ENCODE measurements around the gene TYW3.

The TYW3 gene

GRCh38 chr1:74771913-74772515, 39.1 kb downstream of the TYW3 start:
- TF ChIP-seq, protein P1, sequence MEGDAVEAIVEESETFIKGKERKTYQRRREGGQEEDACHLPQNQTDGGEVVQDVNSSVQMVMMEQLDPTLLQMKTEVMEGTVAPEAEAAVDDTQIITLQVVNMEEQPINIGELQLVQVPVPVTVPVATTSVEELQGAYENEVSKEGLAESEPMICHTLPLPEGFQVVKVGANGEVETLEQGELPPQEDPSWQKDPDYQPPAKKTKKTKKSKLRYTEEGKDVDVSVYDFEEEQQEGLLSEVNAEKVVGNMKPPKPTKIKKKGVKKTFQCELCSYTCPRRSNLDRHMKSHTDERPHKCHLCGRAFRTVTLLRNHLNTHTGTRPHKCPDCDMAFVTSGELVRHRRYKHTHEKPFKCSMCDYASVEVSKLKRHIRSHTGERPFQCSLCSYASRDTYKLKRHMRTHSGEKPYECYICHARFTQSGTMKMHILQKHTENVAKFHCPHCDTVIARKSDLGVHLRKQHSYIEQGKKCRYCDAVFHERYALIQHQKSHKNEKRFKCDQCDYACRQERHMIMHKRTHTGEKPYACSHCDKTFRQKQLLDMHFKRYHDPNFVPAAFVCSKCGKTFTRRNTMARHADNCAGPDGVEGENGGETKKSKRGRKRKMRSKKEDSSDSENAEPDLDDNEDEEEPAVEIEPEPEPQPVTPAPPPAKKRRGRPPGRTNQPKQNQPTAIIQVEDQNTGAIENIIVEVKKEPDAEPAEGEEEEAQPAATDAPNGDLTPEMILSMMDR (IDR thresholded peaks at IDR 0.05; ENCODE audit: low read depth, low read length) = peak; percentile 70
- H3K4me3 ChIP-seq (replicated peaks in 1 of 2; ENCODE audit: low read depth in 2 of 2, low read length in 2 of 2) = no peak overlapping the region
- DNase-seq (ENCODE audit: low read depth in 2 of 2) = peak; percentile 63 to 70

- peak; percentile 7 to 14 for DNase-seq (ENCODE audit: low read depth in 2 of 2)
- no peak overlapping the region for H3K4me3 ChIP-seq (replicated peaks in 1 of 2; ENCODE audit: low read depth in 2 of 2, low read length in 2 of 2)
- TF ChIP-seq, protein P1 (IDR thresholded peaks at IDR 0.05; ENCODE audit: low read depth, low read length) = no peak
These were observed 40.0 kb downstream of the TYW3 start for GRCh38 chr1:74772945-74773344.

GRCh38 chr1:74773582-74773981, 40.6 kb downstream of the TYW3 start:
- TF ChIP-seq, protein P1 (IDR thresholded peaks at IDR 0.05; ENCODE audit: low read depth, low read length) = no peak
- no peak overlapping the region for H3K4me3 ChIP-seq (replicated peaks in 1 of 2; ENCODE audit: low read depth in 2 of 2, low read length in 2 of 2)
- DNase-seq (ENCODE audit: low read depth in 2 of 2) = no peak

- H3K4me3 ChIP-seq (replicated peaks in 1 of 2; ENCODE audit: low read depth in 2 of 2, low read length in 2 of 2) = no peak overlapping the region
- DNase-seq (ENCODE audit: low read depth in 2 of 2) = no peak
- TF ChIP-seq, protein P1 (IDR thresholded peaks at IDR 0.05; ENCODE audit: low read depth, low read length) = no peak
These were observed 42.8 kb downstream of the TYW3 start for GRCh38 chr1:74775735-74776134.

DNA sequence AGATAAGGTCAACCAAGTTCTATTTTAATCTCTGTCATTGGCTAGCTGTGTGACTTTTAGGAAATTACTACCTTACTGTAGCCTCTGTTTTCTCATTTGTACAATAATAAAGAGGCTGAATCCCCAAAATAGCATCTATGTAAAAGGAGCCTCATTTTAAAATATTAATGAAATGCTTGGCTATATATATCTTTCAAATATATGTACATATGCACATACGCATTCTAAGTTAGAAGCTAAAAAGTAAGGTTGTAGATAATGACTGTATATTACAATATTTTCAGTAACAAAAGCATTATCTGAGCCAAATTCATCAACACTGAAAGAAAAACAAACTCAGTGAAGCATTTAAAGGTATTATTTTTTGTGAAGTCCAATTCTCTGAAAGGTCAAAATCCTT, 44.6 kb downstream of the TYW3 start:
- DNase-seq (ENCODE audit: low read depth in 2 of 2) = no peak
- H3K4me3 ChIP-seq (replicated peaks in 1 of 2; ENCODE audit: low read depth in 2 of 2, low read length in 2 of 2) = no peak overlapping the region
- TF ChIP-seq, protein P1 (IDR thresholded peaks at IDR 0.05; ENCODE audit: low read depth, low read length) = no peak

- TF ChIP-seq, protein P1 (IDR thresholded peaks at IDR 0.05; ENCODE audit: low read depth, low read length) = no peak
- DNase-seq (ENCODE audit: low read depth in 2 of 2) = no peak
- no peak overlapping the region for H3K4me3 ChIP-seq (replicated peaks in 1 of 2; ENCODE audit: low read depth in 2 of 2, low read length in 2 of 2)
These were observed 46.8 kb downstream of the TYW3 start for GRCh38 chr1:74779750-74780149.

- no peak overlapping the region for H3K4me3 ChIP-seq (replicated peaks in 1 of 2; ENCODE audit: low read depth in 2 of 2, low read length in 2 of 2)
- TF ChIP-seq, protein P1 (IDR thresholded peaks at IDR 0.05; ENCODE audit: low read depth, low read length) = no peak
- no peak for DNase-seq (ENCODE audit: low read depth in 2 of 2)
These were observed 47.6 kb downstream of the TYW3 start for GRCh38 chr1:74780594-74780993.

Measured in cardiac fibroblast (primary cell).